Parathyroid adenoma (tissue), 2 donors: ENCODE results near the gene HOXA2.

ENCODE experiments used
- H2AFZ ChIP-seq: fragments of 300-600 bp; sonication (generic); one replicate; pipeline ENCODE4 v1.7.0; 2017; ENCODE audit warnings: antibody characterized with exemption, mild to moderate bottlenecking
- H3K27ac ChIP-seq: fragments of 300-600 bp; sonication (generic); one replicate; pipeline ENCODE4 v1.7.0; 2017
- H3K27me3 ChIP-seq: fragments of 300-600 bp; sonication (generic); one replicate; pipeline ENCODE4 v1.7.0; 2017; ENCODE audit warnings: low read length; ENCODE audit not compliant: control insufficient read depth, insufficient read depth
- H3K36me3 ChIP-seq: fragments of 300-600 bp; sonication (generic); one replicate; pipeline ENCODE4 v1.7.0; 2017; ENCODE audit warnings: low read length; ENCODE audit not compliant: control insufficient read depth, insufficient read depth
- H3K4me1 ChIP-seq: fragments of 300-600 bp; sonication (generic); one replicate; pipeline ENCODE4 v1.7.0; 2017; ENCODE audit warnings: control low read depth
- H3K4me2 ChIP-seq: fragments of 300-600 bp; sonication (generic); one replicate; pipeline ENCODE4 v1.7.0; 2017; ENCODE audit warnings: low read length
- H3K4me3 ChIP-seq: fragments of 300-600 bp; sonication (generic); one replicate; pipeline ENCODE4 v1.7.0; 2017; ENCODE audit warnings: low read depth, low read length
- H3K79me2 ChIP-seq: fragments of 300-600 bp; sonication (generic); one replicate; pipeline ENCODE4 v1.7.0; 2017; ENCODE audit warnings: control low read depth
- H3K9ac ChIP-seq: fragments of 300-600 bp; sonication (generic); one replicate; pipeline ENCODE4 v1.7.0; 2017; ENCODE audit warnings: mild to moderate bottlenecking
- H3K9me3 ChIP-seq: fragments of 300-600 bp; sonication (generic); one replicate; pipeline ENCODE4 v1.7.0; 2017; ENCODE audit warnings: low read length; ENCODE audit not compliant: control insufficient read depth
- TF ChIP-seq, protein P1 (sequence below): fragments of 300-600 bp; sonication (generic); IDR thresholded peaks from one replicate; pipeline ENCODE4 v1.7.0; 2017; ENCODE audit warnings: antibody characterized with exemption, mild to moderate bottlenecking
- donor health status: primary hyperparathyroidism.

The HOXA2 gene

DNA sequence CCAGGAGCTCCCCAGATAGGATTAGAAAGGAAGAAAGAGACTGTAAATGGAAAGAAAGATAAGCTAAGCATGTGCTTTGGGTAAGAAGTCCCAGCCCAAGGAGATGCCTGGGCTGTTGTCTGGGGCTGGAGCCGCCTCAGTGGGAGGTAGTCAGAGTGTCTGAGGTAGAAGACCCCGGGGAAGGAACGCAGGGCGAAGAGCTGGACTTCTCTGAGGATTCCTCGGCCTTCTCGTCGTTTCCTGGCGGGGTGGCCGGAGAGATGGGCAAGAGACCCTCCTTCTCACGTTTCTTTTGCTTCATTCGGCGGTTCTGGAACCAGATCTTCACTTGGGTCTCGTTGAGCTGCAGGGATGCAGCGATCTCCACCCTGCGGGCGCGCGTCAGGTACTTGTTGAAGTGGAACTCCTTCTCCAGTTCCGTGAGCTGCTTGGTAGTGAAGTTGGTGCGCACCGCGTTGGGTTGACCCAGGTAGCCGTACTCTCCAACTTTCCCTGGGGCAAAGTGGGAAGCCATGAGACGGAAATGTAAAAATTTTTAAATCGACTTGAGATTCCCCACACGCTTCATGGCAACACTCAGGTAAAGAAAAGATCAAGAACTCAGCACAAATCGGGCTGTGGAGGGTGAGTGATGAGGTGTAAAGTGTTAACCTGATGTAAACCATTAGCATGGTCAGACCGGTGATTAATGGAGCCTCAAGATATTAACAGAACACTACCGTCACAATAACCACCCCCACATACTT is 8.0 kb downstream of the HOXA2 start:
- Histone ChIP-seq H3K36me3 (no peaks in the 10 kb centered on the region), H3K9ac (no peak overlapping the region), H3K27me3 (no peaks in the 10 kb centered on the region), H3K4me1 (no peaks in the 10 kb centered on the region), H3K4me3 (peak overlapping the region; percentile 97), H3K4me2 (no peak overlapping the region), H3K9me3 (no peaks in the 10 kb centered on the region), H2AFZ (no peak overlapping the region), H3K79me2 (no peaks in the 10 kb centered on the region), H3K27ac (no peak overlapping the region)
- TF ChIP-seq, protein P1, sequence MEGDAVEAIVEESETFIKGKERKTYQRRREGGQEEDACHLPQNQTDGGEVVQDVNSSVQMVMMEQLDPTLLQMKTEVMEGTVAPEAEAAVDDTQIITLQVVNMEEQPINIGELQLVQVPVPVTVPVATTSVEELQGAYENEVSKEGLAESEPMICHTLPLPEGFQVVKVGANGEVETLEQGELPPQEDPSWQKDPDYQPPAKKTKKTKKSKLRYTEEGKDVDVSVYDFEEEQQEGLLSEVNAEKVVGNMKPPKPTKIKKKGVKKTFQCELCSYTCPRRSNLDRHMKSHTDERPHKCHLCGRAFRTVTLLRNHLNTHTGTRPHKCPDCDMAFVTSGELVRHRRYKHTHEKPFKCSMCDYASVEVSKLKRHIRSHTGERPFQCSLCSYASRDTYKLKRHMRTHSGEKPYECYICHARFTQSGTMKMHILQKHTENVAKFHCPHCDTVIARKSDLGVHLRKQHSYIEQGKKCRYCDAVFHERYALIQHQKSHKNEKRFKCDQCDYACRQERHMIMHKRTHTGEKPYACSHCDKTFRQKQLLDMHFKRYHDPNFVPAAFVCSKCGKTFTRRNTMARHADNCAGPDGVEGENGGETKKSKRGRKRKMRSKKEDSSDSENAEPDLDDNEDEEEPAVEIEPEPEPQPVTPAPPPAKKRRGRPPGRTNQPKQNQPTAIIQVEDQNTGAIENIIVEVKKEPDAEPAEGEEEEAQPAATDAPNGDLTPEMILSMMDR: no peak

GRCh38 chr7:27093184-27093895 is 9.1 kb downstream of the HOXA2 start:
- TF ChIP-seq, protein P1: no peak
- Histone ChIP-seq H3K27me3 (no peaks in the 10 kb centered on the region), H3K4me3 (no peak overlapping the region), H3K9me3 (no peaks in the 10 kb centered on the region), H2AFZ (no peak overlapping the region), H3K4me2 (no peak overlapping the region), H3K4me1 (no peaks in the 10 kb centered on the region), H3K9ac (no peak overlapping the region), H3K27ac (no peak overlapping the region), H3K79me2 (no peaks in the 10 kb centered on the region), H3K36me3 (no peaks in the 10 kb centered on the region)

GRCh38 chr7:27092819-27093110 is 9.7 kb downstream of the HOXA2 start:
- H3K27me3 ChIP-seq: no peaks in the 10 kb centered on the region
- no peak overlapping the region for H3K9ac ChIP-seq
- H3K27ac ChIP-seq: no peak overlapping the region
- H2AFZ ChIP-seq: no peak overlapping the region
- no peaks in the 10 kb centered on the region for H3K36me3 ChIP-seq
- H3K79me2 ChIP-seq: no peaks in the 10 kb centered on the region
- H3K4me1 ChIP-seq: no peaks in the 10 kb centered on the region
- no peaks in the 10 kb centered on the region for H3K9me3 ChIP-seq
- H3K4me2 ChIP-seq: no peak overlapping the region
- TF ChIP-seq, protein P1: no peak
- H3K4me3 ChIP-seq: no peak overlapping the region

GRCh38 chr7:27091941-27092818 is 10.3 kb downstream of the HOXA2 start:
- Histone ChIP-seq H3K9me3 (no peaks in the 10 kb centered on the region), H3K27ac (no peak overlapping the region), H2AFZ (no peak overlapping the region), H3K79me2 (no peaks in the 10 kb centered on the region), H3K27me3 (no peaks in the 10 kb centered on the region), H3K4me1 (no peaks in the 10 kb centered on the region), H3K9ac (no peak overlapping the region), H3K4me3 (no peak overlapping the region), H3K36me3 (no peaks in the 10 kb centered on the region), H3K4me2 (no peak overlapping the region)
- TF ChIP-seq, protein P1: no peak
